ENCODE measurements around the gene NR1H2.

DNA sequence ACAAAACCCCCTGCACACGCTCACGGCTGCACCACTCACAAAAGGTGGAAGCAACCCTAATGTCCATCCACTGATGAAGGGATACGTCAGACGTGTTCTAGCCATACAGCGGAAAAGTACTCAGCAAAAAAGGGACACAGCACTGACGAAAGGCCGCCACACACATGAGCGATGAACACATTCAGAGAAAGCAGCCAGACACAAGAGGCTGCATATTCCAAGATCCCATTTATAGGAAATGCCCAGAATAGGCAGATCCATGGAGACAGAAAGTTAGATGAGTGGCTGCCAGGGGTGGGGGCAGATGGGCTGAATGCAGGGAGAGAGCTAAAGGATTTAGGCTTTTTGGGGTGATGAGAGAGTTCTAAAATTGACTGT, 11.6 kb downstream of the NR1H2 start:
- TF ChIP-seq, protein P1, sequence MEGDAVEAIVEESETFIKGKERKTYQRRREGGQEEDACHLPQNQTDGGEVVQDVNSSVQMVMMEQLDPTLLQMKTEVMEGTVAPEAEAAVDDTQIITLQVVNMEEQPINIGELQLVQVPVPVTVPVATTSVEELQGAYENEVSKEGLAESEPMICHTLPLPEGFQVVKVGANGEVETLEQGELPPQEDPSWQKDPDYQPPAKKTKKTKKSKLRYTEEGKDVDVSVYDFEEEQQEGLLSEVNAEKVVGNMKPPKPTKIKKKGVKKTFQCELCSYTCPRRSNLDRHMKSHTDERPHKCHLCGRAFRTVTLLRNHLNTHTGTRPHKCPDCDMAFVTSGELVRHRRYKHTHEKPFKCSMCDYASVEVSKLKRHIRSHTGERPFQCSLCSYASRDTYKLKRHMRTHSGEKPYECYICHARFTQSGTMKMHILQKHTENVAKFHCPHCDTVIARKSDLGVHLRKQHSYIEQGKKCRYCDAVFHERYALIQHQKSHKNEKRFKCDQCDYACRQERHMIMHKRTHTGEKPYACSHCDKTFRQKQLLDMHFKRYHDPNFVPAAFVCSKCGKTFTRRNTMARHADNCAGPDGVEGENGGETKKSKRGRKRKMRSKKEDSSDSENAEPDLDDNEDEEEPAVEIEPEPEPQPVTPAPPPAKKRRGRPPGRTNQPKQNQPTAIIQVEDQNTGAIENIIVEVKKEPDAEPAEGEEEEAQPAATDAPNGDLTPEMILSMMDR (IDR thresholded peaks at IDR 0.05): no peak
- no peak for TF ChIP-seq POLR2A (IDR thresholded peaks at IDR 0.05)
